GM21515 (cell line): ENCODE measurements around the gene PGLYRP4.

Experiments used
- ATAC-seq: cut with Tn5 transposase; IDR thresholded peaks from one replicate; pipeline ENCODE4 v1.9.1; 2021; ENCODE audit not compliant: unreplicated experiment

Gene PGLYRP4

GRCh38 chr1:153375511-153375910 is 26.9 kb upstream of the PGLYRP4 start, which contains the start of gene S100A12:
Gene S100A12, minus strand, starts transcription at chr1:153375621. Its CDS starts 1,029 bp downstream, at chr1:153374592.
- ATAC-seq, result no peak

GRCh38 chr1:153374071-153374470 is 25.4 kb upstream of the PGLYRP4 start:
- no peak for ATAC-seq

GRCh38 chr1:153372571-153372970 is 23.9 kb upstream of the PGLYRP4 start:
- no peak for ATAC-seq

- no peak for ATAC-seq
Observed at GRCh38 chr1:153371231-153371630, 22.6 kb upstream of the PGLYRP4 start.

GRCh38 chr1:153370146-153370545 is 21.5 kb upstream of the PGLYRP4 start:
- ATAC-seq, result no peak

GRCh38 chr1:153368495-153368894 is 19.9 kb upstream of the PGLYRP4 start:
- no peak for ATAC-seq

- ATAC-seq, result no peak
Observed at GRCh38 chr1:153367090-153367489, 18.4 kb upstream of the PGLYRP4 start.

GRCh38 chr1:153366261-153366660 is 17.6 kb upstream of the PGLYRP4 start:
- no peak for ATAC-seq

- no peak for ATAC-seq
Observed at GRCh38 chr1:153365696-153366095, 17.1 kb upstream of the PGLYRP4 start.

- no peak for ATAC-seq
Observed at GRCh38 chr1:153364766-153365666, 16.4 kb upstream of the PGLYRP4 start.

- ATAC-seq, result no peak
Observed at GRCh38 chr1:153364156-153364555, 15.5 kb upstream of the PGLYRP4 start.

GRCh38 chr1:153363641-153364040 is 15.0 kb upstream of the PGLYRP4 start:
- ATAC-seq, result no peak

GRCh38 chr1:153362187-153362775 is 13.6 kb upstream of the PGLYRP4 start:
- ATAC-seq, result no peak

- ATAC-seq, result no peak
Observed at GRCh38 chr1:153361480-153362109, 13.0 kb upstream of the PGLYRP4 start.

- ATAC-seq, result no peak
Observed at GRCh38 chr1:153360592-153361479, 12.2 kb upstream of the PGLYRP4 start.

- ATAC-seq, result no peak
Observed at GRCh38 chr1:153360190-153360589, 11.5 kb upstream of the PGLYRP4 start.

- no peak for ATAC-seq
Observed at GRCh38 chr1:153359241-153359640, 10.6 kb upstream of the PGLYRP4 start.

GRCh38 chr1:153358691-153358975 is 10.0 kb upstream of the PGLYRP4 start:
- no peak for ATAC-seq

GRCh38 chr1:153357853-153358690 is 9.4 kb upstream of the PGLYRP4 start, which contains the start of gene S100A9:
Gene S100A9, plus strand, starts transcription at chr1:153357854. Its CDS starts 430 bp downstream, at chr1:153358284.
- ATAC-seq, result no peak
